HCT116 (cell line): Measurements from ENCODE around the gene IDUA. TPM values are rescaled to one million over a fixed set of nuclear protein-coding genes. Genes with fewer than 3 reads are reported as not detected.

Experiments
- ATAC-seq: fragments of 200-7000 bp; cut with Tn5 transposase; 2 replicates; pipeline ENCODE4 v1.9.1; 2020; ENCODE audit warnings: mild to moderate bottlenecking, moderate library complexity
- BruUV-seq: library from RNA; stranded (reverse); fragments of 400-500 nt; replicated peaks from 2 replicates; lab custom pipeline; 2021; lab: Mats Ljungman, UMichigan
- CTCF ChIA-PET: fragments of 300-600 bp; sonication (Branson Sonifier 250); formaldehyde crosslinking; loops from one replicate; lab custom pipeline; 2021; ENCODE audit warnings: antibody characterized with exemption; lab: Charles Lee
- POLR2A ChIA-PET: fragments of 300-600, 350-600 bp; sonication (Branson Sonifier 250); formaldehyde crosslinking; loops from one replicate; lab custom pipeline; 2021; ENCODE audit warnings: antibody characterized with exemption; lab: Charles Lee
- RAD21 ChIA-PET, 2 experiments: fragments of 300-600 bp; sonication (Branson Sonifier 250); formaldehyde crosslinking; loops; one replicate each; lab custom pipeline; 2023; ENCODE audit warnings: low total read pairs in 2 of 2; ENCODE audit not compliant: uncharacterized antibody in 2 of 2, unreplicated experiment in 2 of 2, low non-redundant PET in 1 of 2; lab: Charles Lee
- DNase-seq: peaks from one replicate; pipeline ENCODE4 v3.0.0-alpha.2; 2010; ENCODE audit warnings: low read depth, low spot score
- H2AFZ ChIP-seq: fragments of 200-600 bp; shearing (Covaris generic), sonication (generic); 2 replicates; pipeline ENCODE4 v1.6.1; 2017; ENCODE audit warnings: low read depth, mixed run types, mixed read lengths, antibody characterized with exemption, low read length; ENCODE audit not compliant: poor library complexity, severe bottlenecking
- H3K27ac ChIP-seq: 2 replicates; pipeline ENCODE4 v1.5.1; 2012; ENCODE audit warnings: low read depth, low read length
- H3K27me3 ChIP-seq: fragments of 200-600 bp; sonication (generic); 2 replicates; pipeline ENCODE4 v1.6.1; 2016; ENCODE audit warnings: mixed run types, low read length, mixed read lengths; ENCODE audit not compliant: insufficient read depth
- H3K36me3 ChIP-seq, 2 experiments: fragments of 200-500 bp in 1 of 2; fragments of 200-600 bp in 1 of 2; sonication (Bioruptor generic) in 1 of 2; sonication (generic) in 1 of 2; 2 replicates each; pipeline versions ENCODE4 v1.5.1 to v1.6.1; 2014 to 2016; ENCODE audit warnings: low read length in 2 of 2, inconsistent platforms in 1 of 2, mixed read lengths in 1 of 2, mixed run types in 1 of 2; ENCODE audit not compliant: insufficient read depth in 2 of 2, control insufficient read depth in 1 of 2
- H3K4me1 ChIP-seq, 2 experiments: fragments of 200-600 bp in 1 of 2; sonication (generic) in 1 of 2; 2 replicates each; pipeline versions ENCODE4 v1.5.1 to v1.6.1; 2012 to 2017; ENCODE audit warnings: low read length in 2 of 2, inconsistent platforms in 1 of 2, mild to moderate bottlenecking in 1 of 2, mixed read lengths in 1 of 2, mixed run types in 1 of 2, moderate library complexity in 1 of 2; ENCODE audit not compliant: insufficient read depth in 2 of 2, control insufficient read depth in 1 of 2
- H3K4me2 ChIP-seq: fragments of 200-600 bp; sonication (generic); 2 replicates; pipeline ENCODE4 v1.6.1; 2017; ENCODE audit warnings: mixed run types, low read length, mixed read lengths
- H3K4me3 ChIP-seq, 2 experiments: fragments of 200-600 bp in 1 of 2; sonication (generic) in 1 of 2; replicated peaks in 1 of 2; 2 replicates each; pipeline ENCODE4 v1.5.1; 2011 to 2016; ENCODE audit warnings: low read length in 2 of 2, control low read depth in 1 of 2, low read depth in 1 of 2, mild to moderate bottlenecking in 1 of 2, mixed read lengths in 1 of 2, mixed run types in 1 of 2
- H3K79me2 ChIP-seq: fragments of 200-600 bp; sonication (generic); 2 replicates; pipeline ENCODE4 v1.6.1; 2017; ENCODE audit warnings: mild to moderate bottlenecking, mixed run types, low read length, moderate library complexity, mixed read lengths; ENCODE audit not compliant: insufficient read depth
- H3K9ac ChIP-seq: fragments of 200-600 bp; sonication (generic); 2 replicates; pipeline ENCODE4 v1.6.1; 2016; ENCODE audit warnings: low read length, mixed read lengths
- H3K9me2 ChIP-seq: fragments of 200-600 bp; sonication (generic), shearing (Covaris generic); 2 replicates; pipeline ENCODE4 v1.6.1; 2017; ENCODE audit warnings: mixed run types, mild to moderate bottlenecking, moderate library complexity; ENCODE audit not compliant: insufficient read depth
- H3K9me3 ChIP-seq, 2 experiments: fragments of 200-500 bp in 1 of 2; fragments of 200-600 bp in 1 of 2; sonication (Bioruptor generic) in 1 of 2; sonication (generic) in 1 of 2; 2 replicates each; pipeline ENCODE4 v1.6.1; 2014 to 2017; ENCODE audit warnings: low read length in 2 of 2, mixed read lengths in 2 of 2, inconsistent platforms in 1 of 2, low read depth in 1 of 2, mild to moderate bottlenecking in 1 of 2, mixed run types in 1 of 2, moderate library complexity in 1 of 2; ENCODE audit not compliant: control insufficient read depth in 1 of 2, insufficient read depth in 1 of 2
- H4K20me1 ChIP-seq: fragments of 200-600 bp; sonication (generic), shearing (Covaris generic); 2 replicates; pipeline ENCODE4 v1.6.1; 2017; ENCODE audit warnings: mixed run types, mild to moderate bottlenecking, moderate library complexity; ENCODE audit not compliant: insufficient read depth
- CBX3 ChIP-seq: IDR thresholded peaks from 2 replicates; pipeline ENCODE4 v1.6.1; 2012; ENCODE audit warnings: low read depth
- CEBPB ChIP-seq: IDR thresholded peaks from 2 replicates; pipeline ENCODE4 v1.6.1; 2012; ENCODE audit warnings: low read depth
- CTCF ChIP-seq, 3 experiments: fragments of 200-600 bp in 1 of 3; sonication (generic) in 1 of 3; IDR thresholded peaks in 2 of 3; conservative IDR thresholded peaks in 1 of 3; 2 replicates each; pipeline ENCODE4 v1.5.1; 2012 to 2017; ENCODE audit warnings: low read depth in 2 of 3, low read length in 2 of 3, antibody characterized with exemption in 1 of 3, borderline replicate concordance in 1 of 3, control low read depth in 1 of 3, mild to moderate bottlenecking in 1 of 3, mixed read lengths in 1 of 3, mixed run types in 1 of 3, moderate library complexity in 1 of 3; ENCODE audit not compliant: insufficient read depth in 1 of 3
- EGR1 ChIP-seq: IDR thresholded peaks from 2 replicates; pipeline ENCODE4 v1.6.1; 2012; ENCODE audit warnings: low read depth
- JUND ChIP-seq: IDR thresholded peaks from 2 replicates; pipeline ENCODE4 v1.6.1; 2012
- RAD21 ChIP-seq: IDR thresholded peaks from 2 replicates; pipeline ENCODE4 v1.6.1; 2012; ENCODE audit warnings: low read depth, mild to moderate bottlenecking
- REST ChIP-seq: IDR thresholded peaks from 2 replicates; pipeline ENCODE4 v1.6.1; 2012; ENCODE audit warnings: low read depth
- YY1 ChIP-seq: IDR thresholded peaks from 2 replicates; pipeline ENCODE4 v1.6.1; 2011; ENCODE audit warnings: low read length, low read depth, moderate library complexity, mild to moderate bottlenecking; ENCODE audit not compliant: insufficient replicate concordance; ENCODE audit errors: extremely low read depth
- ZNF274 ChIP-seq: fragments of 200-500 bp; sonication (Bioruptor generic); IDR thresholded peaks from 2 replicates; pipeline ENCODE4 v1.6.1; 2014; ENCODE audit warnings: mild to moderate bottlenecking, low read depth, low read length, inconsistent platforms
- intact Hi-C: fragments of 100-400 bp; cut with micrococcal nuclease; formaldehyde crosslinking; loops from 2 replicates; pipeline ENCODE4 v1.10.0; 2022
- total RNA-seq: library from RNA; stranded (reverse); gene quantifications from one replicate; pipeline ENCODE4 v1.2.1, GENCODE V29; 2021; ENCODE audit not compliant: unreplicated experiment

Gene IDUA
- total RNA-seq, 1 experiment from 2014 or later, result 28.2 TPM

- Histone ChIP-seq H3K36me3 (no peaks in the 10 kb centered on the region), H3K9ac (0 out of 2 replicates have a peak overlapping the region, but pooled peaks have one; percentile 40)
- no TSS peak for BruUV-seq
- TF ChIP-seq CEBPB (no peak), REST (no peak), EGR1 (no peak), ZNF274 (no peak), CBX3 (no peak), JUND (no peak), RAD21 (no peak), CTCF (IDR thresholded peaks at IDR 0.05 in 2 of 3, conservative IDR thresholded peaks at IDR 0.05 in 1 of 3; ENCODE audit: borderline replicate concordance in 1 of 3, insufficient read depth in 1 of 3, low read depth in 2 of 3, low read length in 2 of 3) (no peak), YY1 (no peak)
- TF ChIP-seq, all 23 proteins: peak for 0
- H2AFZ ChIP-seq, result no peak overlapping the region
- no peaks in the 10 kb centered on the region for H3K9me2 ChIP-seq
- H3K4me3 ChIP-seq, result no peak overlapping the region
- peak overlapping the region; percentile 65 for H3K27ac ChIP-seq
- intact Hi-C loops, result no loop called here
- ChIA-PET POLR2A (no interaction called here), RAD21 (no interaction called here), CTCF (no interaction called here)
- H3K4me1 ChIP-seq, result peaks cover 55 to 73% of the 10 kb centered on the region in 2 experiments
- no peaks in the 10 kb centered on the region for H3K79me2 ChIP-seq
- ATAC-seq, result no peak
- H3K27me3 ChIP-seq, result no peaks in the 10 kb centered on the region
- no peaks in the 10 kb centered on the region for H3K9me3 ChIP-seq
- peak overlapping the region; percentile 69 for H3K4me2 ChIP-seq
- H4K20me1 ChIP-seq, result no peaks in the 10 kb centered on the region
- DNase-seq, result no peak
Observed at GRCh38 chr4:1040344-1041146, 53.7 kb downstream of the IDUA start.
